ENCODE data around the gene ELL. TPM values are rescaled to one million over a fixed set of nuclear protein-coding genes. Genes with fewer than 3 reads are reported as not detected.
"Not testable (repeated sequence)": the region's sequence is repeated elsewhere in the genome, so short reads cannot be mapped to it uniquely, and the experiment has no call there.

ELL gene
- total RNA-seq, 2 experiments from 2014 or later: 46.2 to 46.8 TPM

GRCh38 chr19:18412610-18413239 is 109.1 kb downstream of the ELL start:
- Histone ChIP-seq H3K4me3 (ENCODE audit: low read length) (no peak overlapping the region), H3K4me1 (ENCODE audit: insufficient read depth, low read length) (peaks cover 44% of the 10 kb centered on the region), H3K9me3 (ENCODE audit: control insufficient read depth in 1 of 2, insufficient read depth in 1 of 2, low read length in 2 of 2) (no peaks in the 10 kb centered on the region), H3K27ac (ENCODE audit: low read depth in 1 of 2, low read length in 2 of 2) (no peak overlapping the region), H3K27me3 (ENCODE audit: control insufficient read depth in 1 of 2, insufficient read depth in 2 of 2, low read length in 2 of 2) (peaks cover 11 to 21% of the 10 kb centered on the region in 2 experiments), H3K36me3 (ENCODE audit: insufficient read depth, low read length) (no peaks in the 10 kb centered on the region)
- H3K36me3 Mint-ChIP-seq (ENCODE audit: low read depth): no peaks in the 10 kb centered on the region
- peaks cover 41% of the 10 kb centered on the region for H3K4me1 Mint-ChIP-seq (ENCODE audit: low read depth)
- ChIA-PET CTCF (interaction anchor here (6.7 kb wide), 1 partner anchor 23 kb away, joined by 53 read pairs; no protein-coding TSS in a partner anchor), POLR2A (interaction anchor here (2.2 kb wide), 1 partner anchor 24 kb away, joined by 8 read pairs; no protein-coding TSS in a partner anchor)
- H3K4me3 Mint-ChIP-seq: no peak overlapping the region
- intact Hi-C loops (cut with DNase I, micrococcal nuclease): loop anchor here in 1 of 2 experiments (5.0 kb wide), 1 partner anchor 160 kb away; no protein-coding TSS in a partner anchor
- ATAC-seq (ENCODE audit: poor library complexity) (no peak), DNase-seq (peak in 1 of 14 experiments; percentile 39)
- TF ChIP-seq, protein P1, sequence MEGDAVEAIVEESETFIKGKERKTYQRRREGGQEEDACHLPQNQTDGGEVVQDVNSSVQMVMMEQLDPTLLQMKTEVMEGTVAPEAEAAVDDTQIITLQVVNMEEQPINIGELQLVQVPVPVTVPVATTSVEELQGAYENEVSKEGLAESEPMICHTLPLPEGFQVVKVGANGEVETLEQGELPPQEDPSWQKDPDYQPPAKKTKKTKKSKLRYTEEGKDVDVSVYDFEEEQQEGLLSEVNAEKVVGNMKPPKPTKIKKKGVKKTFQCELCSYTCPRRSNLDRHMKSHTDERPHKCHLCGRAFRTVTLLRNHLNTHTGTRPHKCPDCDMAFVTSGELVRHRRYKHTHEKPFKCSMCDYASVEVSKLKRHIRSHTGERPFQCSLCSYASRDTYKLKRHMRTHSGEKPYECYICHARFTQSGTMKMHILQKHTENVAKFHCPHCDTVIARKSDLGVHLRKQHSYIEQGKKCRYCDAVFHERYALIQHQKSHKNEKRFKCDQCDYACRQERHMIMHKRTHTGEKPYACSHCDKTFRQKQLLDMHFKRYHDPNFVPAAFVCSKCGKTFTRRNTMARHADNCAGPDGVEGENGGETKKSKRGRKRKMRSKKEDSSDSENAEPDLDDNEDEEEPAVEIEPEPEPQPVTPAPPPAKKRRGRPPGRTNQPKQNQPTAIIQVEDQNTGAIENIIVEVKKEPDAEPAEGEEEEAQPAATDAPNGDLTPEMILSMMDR (IDR thresholded peaks at IDR 0.05): no peak
- H3K27ac Mint-ChIP-seq: no peak overlapping the region
- peaks cover 39% of the 10 kb centered on the region for H3K27me3 Mint-ChIP-seq
- no peaks in the 10 kb centered on the region for H3K9me3 Mint-ChIP-seq

DNA sequence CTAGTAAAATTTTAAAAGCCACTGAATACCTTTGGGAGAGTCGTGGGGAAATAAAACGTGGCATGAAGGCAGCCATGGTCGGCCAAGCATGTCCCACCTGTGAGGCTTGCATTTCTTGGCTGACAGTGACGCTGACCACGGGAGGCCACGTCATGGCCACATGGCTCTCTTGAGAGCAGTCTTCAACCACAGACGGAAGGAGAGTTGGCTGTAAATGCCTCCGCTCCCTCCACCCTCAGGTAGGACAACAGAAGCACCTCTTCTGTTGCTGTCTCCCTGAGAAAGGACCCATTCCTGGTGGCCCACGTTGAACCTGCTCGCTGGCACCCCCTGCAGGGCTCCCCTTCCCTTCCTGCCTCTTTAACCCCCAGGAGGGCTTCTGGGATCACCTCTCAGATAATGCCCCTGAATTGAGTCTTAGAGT is 113.8 kb downstream of the ELL start:
- Mint-ChIP-seq H3K9me3 (no peaks in the 10 kb centered on the region), H3K36me3 (ENCODE audit: low read depth) (no peaks in the 10 kb centered on the region), H3K4me3 (no peak overlapping the region), H3K27me3 (peaks cover 10% of the 10 kb centered on the region), H3K4me1 (ENCODE audit: low read depth) (peaks cover 5% of the 10 kb centered on the region), H3K27ac (no peak overlapping the region)
- ChIA-PET POLR2A (no interaction called here), CTCF (no interaction called here)
- Histone ChIP-seq H3K27ac (ENCODE audit: low read depth in 1 of 2, low read length in 2 of 2) (no peak overlapping the region), H3K4me1 (ENCODE audit: insufficient read depth, low read length) (peaks cover 6% of the 10 kb centered on the region), H3K36me3 (ENCODE audit: insufficient read depth, low read length) (no peaks in the 10 kb centered on the region), H3K9me3 (ENCODE audit: control insufficient read depth in 1 of 2, insufficient read depth in 1 of 2, low read length in 2 of 2) (no peaks in the 10 kb centered on the region), H3K27me3 (ENCODE audit: control insufficient read depth in 1 of 2, insufficient read depth in 2 of 2, low read length in 2 of 2) (no peaks in the 10 kb centered on the region), H3K4me3 (ENCODE audit: low read length) (no peak overlapping the region)
- ATAC-seq (ENCODE audit: poor library complexity): no peak
- peak in 2 of 14 experiments; percentile 43 to 51 for DNase-seq
- intact Hi-C loops (cut with DNase I, micrococcal nuclease): no loop called here
- TF ChIP-seq, protein P1 (IDR thresholded peaks at IDR 0.05): peak; percentile 26

DNA sequence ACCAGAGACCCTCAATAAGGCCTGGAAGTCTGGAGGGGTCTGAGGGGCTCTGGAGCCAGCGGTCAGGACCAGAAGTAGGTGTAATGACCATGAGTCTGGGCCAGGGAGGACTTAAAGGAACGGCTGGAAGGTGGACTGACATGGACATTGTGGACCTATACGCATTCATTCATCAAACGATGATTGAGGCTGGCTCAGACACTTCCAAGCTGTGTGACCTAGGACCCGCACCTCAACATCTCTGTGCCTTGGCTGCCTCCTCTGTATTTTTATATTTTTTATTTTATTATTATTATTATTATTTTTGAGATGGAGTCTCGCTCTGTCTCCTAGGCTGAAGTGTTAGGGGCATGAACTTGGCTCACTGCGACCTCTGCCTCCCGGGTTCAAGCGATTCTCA is 115.1 kb downstream of the ELL start:
- H3K27me3 Mint-ChIP-seq: peaks cover 5% of the 10 kb centered on the region
- TF ChIP-seq, protein P1 (IDR thresholded peaks at IDR 0.05): no peak
- DNase-seq: no peak
- ATAC-seq (ENCODE audit: poor library complexity): no peak
- peaks cover 6% of the 10 kb centered on the region for H3K4me1 ChIP-seq (ENCODE audit: insufficient read depth, low read length)
- H3K4me3 Mint-ChIP-seq: no peak overlapping the region
- no peak overlapping the region for H3K27ac ChIP-seq (ENCODE audit: low read depth in 1 of 2, low read length in 2 of 2)
- no peak overlapping the region for H3K4me3 ChIP-seq (ENCODE audit: low read length)
- peaks cover 5% of the 10 kb centered on the region for H3K4me1 Mint-ChIP-seq (ENCODE audit: low read depth)
- H3K27me3 ChIP-seq (ENCODE audit: control insufficient read depth in 1 of 2, insufficient read depth in 2 of 2, low read length in 2 of 2): no peaks in the 10 kb centered on the region
- no peaks in the 10 kb centered on the region for H3K36me3 Mint-ChIP-seq (ENCODE audit: low read depth)
- no peaks in the 10 kb centered on the region for H3K9me3 ChIP-seq (ENCODE audit: control insufficient read depth in 1 of 2, insufficient read depth in 1 of 2, low read length in 2 of 2)
- no peaks in the 10 kb centered on the region for H3K36me3 ChIP-seq (ENCODE audit: insufficient read depth, low read length)
- CTCF ChIA-PET: no interaction called here
- no peak overlapping the region for H3K27ac Mint-ChIP-seq
- intact Hi-C loops (cut with DNase I, micrococcal nuclease): no loop called here
- H3K9me3 Mint-ChIP-seq: no peaks in the 10 kb centered on the region
- POLR2A ChIA-PET: interaction anchor here (0.6 kb wide), 1 partner anchor 90 kb away, joined by 4 read pairs; no protein-coding TSS in a partner anchor

DNA sequence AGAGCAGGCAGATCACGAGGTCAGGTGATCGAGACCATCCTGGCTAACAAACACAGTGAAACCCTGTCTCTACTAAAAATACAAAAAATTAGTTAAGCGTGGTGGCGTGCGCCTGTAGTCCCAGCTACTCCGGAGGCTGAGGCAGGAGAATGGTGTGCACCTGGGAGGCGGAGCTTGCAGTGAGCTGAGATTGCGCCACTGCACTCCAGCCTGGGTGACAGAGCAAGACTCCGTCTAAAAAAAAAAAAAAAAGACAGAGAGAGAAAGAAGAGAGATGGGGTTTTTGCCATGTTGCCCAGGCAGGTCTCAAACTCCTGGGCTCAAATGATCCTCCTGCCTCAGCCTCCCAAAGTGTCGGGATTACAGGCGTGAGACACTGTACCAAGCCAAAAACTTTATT is 116.1 kb downstream of the ELL start:
- H3K9me3 ChIP-seq (ENCODE audit: control insufficient read depth in 1 of 2, insufficient read depth in 1 of 2, low read length in 2 of 2); H3K36me3 ChIP-seq (ENCODE audit: insufficient read depth, low read length); H3K4me3 Mint-ChIP-seq; H3K27me3 Mint-ChIP-seq; H3K4me1 ChIP-seq (ENCODE audit: insufficient read depth, low read length); H3K27ac Mint-ChIP-seq; H3K27ac ChIP-seq (ENCODE audit: low read depth in 1 of 2, low read length in 2 of 2); CTCF ChIA-PET; H3K36me3 Mint-ChIP-seq (ENCODE audit: low read depth); ATAC-seq (ENCODE audit: poor library complexity); DNase-seq; H3K27me3 ChIP-seq (ENCODE audit: control insufficient read depth in 1 of 2, insufficient read depth in 2 of 2, low read length in 2 of 2); H3K4me1 Mint-ChIP-seq (ENCODE audit: low read depth); intact Hi-C loops (cut with DNase I, micrococcal nuclease); H3K9me3 Mint-ChIP-seq; H3K4me3 ChIP-seq (ENCODE audit: low read length); POLR2A ChIA-PET: not testable (repeated sequence)

- H3K4me1 ChIP-seq (ENCODE audit: insufficient read depth, low read length); intact Hi-C loops (cut with DNase I, micrococcal nuclease); H3K27ac ChIP-seq (ENCODE audit: low read depth in 1 of 2, low read length in 2 of 2); H3K4me3 Mint-ChIP-seq; H3K4me3 ChIP-seq (ENCODE audit: low read length); H3K27ac Mint-ChIP-seq; H3K9me3 Mint-ChIP-seq; H3K36me3 ChIP-seq (ENCODE audit: insufficient read depth, low read length); DNase-seq; ATAC-seq (ENCODE audit: poor library complexity); H3K36me3 Mint-ChIP-seq (ENCODE audit: low read depth); H3K4me1 Mint-ChIP-seq (ENCODE audit: low read depth); POLR2A ChIA-PET; H3K9me3 ChIP-seq (ENCODE audit: control insufficient read depth in 1 of 2, insufficient read depth in 1 of 2, low read length in 2 of 2); CTCF ChIA-PET: not testable (repeated sequence)
- peaks cover 6 to 10% of the 10 kb centered on the region in 2 experiments for H3K27me3 ChIP-seq (ENCODE audit: control insufficient read depth in 1 of 2, insufficient read depth in 2 of 2, low read length in 2 of 2)
- peaks cover 14% of the 10 kb centered on the region for H3K27me3 Mint-ChIP-seq
Observed at GRCh38 chr19:18402455-18403248, 119.2 kb downstream of the ELL start.

Measured in CD4-positive, alpha-beta T cell (primary cell).